Vagina (tissue), 2 donors: Measurements from ENCODE around the gene CHD9.

Experiments
- POLR2A ChIP-seq, 2 donors: fragments of 450-650 bp; IDR thresholded peaks; one replicate each; pipeline ENCODE4 v1.6.1; 2017; ENCODE audit warnings: antibody characterized with exemption in 2 of 2, mild to moderate bottlenecking in 2 of 2, moderate library complexity in 2 of 2
- POLR2AphosphoS5 ChIP-seq, 2 donors: sonication (generic); formaldehyde crosslinking; IDR thresholded peaks; one replicate each; pipeline ENCODE4 v1.9.0; 2017; ENCODE audit warnings: antibody characterized with exemption in 2 of 2, mild to moderate bottlenecking in 2 of 2, low read depth in 1 of 2; ENCODE audit not compliant: insufficient read depth in 1 of 2
- TF ChIP-seq, protein P1 (sequence below), 3 experiments: fragments of 450-650 bp in 2 of 3; fragments of 200-600 bp in 1 of 3; sonication (generic) in 1 of 3; IDR thresholded peaks; one replicate each; pipeline ENCODE4 v1.5.1; 2017 to 2019; ENCODE audit warnings: antibody characterized with exemption in 3 of 3, mild to moderate bottlenecking in 2 of 3, moderate library complexity in 2 of 3

DNA sequence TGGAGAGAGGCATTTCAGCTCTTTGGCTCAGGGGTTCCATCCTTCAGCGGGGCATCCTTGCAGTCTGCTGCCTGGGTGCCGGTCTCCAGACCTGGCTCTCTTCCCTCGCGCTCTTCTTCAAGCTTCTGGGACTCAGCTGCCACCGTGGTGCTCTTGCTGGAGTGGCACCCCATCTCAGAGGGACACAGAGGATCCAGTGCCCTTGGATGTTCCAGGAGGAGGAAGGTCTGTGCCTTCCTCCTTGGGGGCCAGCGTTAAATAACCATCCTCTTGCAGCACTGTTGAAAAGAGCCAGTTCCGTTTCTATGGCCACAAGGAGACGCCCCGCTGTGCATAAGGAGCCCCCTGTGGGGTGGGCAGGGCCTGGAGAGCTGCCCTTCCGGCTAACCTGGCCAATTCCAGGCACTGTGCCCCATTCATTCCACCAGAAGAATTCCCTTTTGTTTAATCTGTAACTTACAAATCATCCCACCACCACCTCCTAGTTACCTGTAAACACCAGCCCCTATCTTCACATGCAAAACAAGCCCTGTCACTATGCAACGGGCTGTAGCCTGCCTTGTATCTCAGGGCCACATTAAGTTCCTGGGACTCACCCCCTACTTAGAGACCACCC is 10.7 kb upstream of the CHD9 start:
- TF ChIP-seq, protein P1, sequence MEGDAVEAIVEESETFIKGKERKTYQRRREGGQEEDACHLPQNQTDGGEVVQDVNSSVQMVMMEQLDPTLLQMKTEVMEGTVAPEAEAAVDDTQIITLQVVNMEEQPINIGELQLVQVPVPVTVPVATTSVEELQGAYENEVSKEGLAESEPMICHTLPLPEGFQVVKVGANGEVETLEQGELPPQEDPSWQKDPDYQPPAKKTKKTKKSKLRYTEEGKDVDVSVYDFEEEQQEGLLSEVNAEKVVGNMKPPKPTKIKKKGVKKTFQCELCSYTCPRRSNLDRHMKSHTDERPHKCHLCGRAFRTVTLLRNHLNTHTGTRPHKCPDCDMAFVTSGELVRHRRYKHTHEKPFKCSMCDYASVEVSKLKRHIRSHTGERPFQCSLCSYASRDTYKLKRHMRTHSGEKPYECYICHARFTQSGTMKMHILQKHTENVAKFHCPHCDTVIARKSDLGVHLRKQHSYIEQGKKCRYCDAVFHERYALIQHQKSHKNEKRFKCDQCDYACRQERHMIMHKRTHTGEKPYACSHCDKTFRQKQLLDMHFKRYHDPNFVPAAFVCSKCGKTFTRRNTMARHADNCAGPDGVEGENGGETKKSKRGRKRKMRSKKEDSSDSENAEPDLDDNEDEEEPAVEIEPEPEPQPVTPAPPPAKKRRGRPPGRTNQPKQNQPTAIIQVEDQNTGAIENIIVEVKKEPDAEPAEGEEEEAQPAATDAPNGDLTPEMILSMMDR (IDR thresholded peaks at IDR 0.05): no peak
- TF ChIP-seq POLR2A (IDR thresholded peaks at IDR 0.05) (no peak), POLR2AphosphoS5 (IDR thresholded peaks at IDR 0.05; ENCODE audit: insufficient read depth in 1 of 2, low read depth in 1 of 2) (no peak)
